Stimulated activated CD4-positive, alpha-beta T cell treated with anti-CD3 and anti-CD28 coated beads, TNF-alpha, amount 100 ng/mL, for 1 hour (primary cell): ENCODE measurements around the gene ADPRHL1.

Experiments
- DNase-seq, 3 donors: peaks; one replicate each; pipeline ENCODE4 v3.0.0-alpha.2; 2020; ENCODE audit warnings: low read depth in 3 of 3, low spot score in 1 of 3

Gene ADPRHL1

GRCh38 chr13:113351514-113352026 lies 101.7 kb downstream of the ADPRHL1 start:
- DNase-seq: no peak

DNA sequence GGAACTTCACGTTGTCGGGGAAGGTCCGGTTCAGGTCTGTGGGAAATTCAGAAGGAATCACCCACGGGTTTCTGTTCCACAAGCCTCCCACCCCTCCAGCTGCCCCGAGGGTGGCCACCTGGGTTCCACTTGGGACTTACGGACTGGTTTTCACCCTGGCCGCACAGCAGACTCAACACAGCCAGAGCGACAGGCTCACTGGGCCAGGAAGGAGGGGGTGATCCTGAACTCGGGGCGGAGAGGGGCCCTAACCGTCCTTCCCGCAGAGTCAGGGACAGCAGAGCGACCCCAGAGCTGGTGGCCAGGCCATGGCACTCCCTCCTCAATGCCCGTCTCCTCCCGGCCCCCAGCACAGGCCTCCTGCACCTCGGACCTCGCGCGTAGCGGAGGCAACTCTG lies 102.4 kb downstream of the ADPRHL1 start:
- DNase-seq: no peak

DNA sequence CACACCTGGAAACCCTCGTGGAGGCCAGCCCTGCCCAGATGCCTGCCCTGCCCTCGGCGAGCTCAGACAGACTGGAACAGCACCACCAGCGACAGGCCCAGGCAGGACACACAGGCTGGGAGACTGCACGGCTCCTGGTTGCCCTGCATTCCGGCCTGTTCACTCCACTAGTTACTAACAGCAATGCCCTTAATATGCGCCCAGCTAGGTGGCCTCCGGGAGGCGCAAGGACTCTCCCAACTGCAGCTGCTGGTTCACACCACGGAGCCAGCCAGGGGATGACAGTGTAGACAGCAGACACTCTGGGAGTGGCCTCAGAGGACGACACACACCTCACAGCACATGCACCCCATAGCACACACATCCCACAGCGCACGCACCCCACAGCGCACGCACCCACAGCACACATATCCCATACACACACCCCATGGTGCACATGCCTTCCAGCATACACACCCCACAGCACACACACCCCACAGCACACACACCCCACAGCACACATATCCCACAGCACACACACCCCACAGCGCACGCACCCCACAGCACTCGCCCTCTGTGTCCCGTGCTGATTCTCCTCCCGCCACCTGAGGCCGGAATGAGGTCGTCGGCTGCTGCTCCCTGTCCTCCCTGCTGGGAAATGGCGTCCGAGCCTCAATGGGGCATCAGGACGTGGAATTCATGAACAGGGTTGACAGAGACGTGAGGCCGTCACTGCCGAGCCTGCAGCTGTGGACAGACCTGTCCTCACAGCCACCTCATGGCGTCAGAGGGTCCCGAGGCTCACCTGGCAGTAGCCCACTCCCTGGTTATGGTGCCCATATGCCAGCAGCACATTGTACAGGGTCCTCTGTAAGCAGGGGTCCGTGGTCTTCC lies 103.0 kb downstream of the ADPRHL1 start:
- DNase-seq: no peak
